ENCODE results near the gene MOSPD3. TPM values are rescaled to one million over a fixed set of nuclear protein-coding genes. Genes with fewer than 3 reads are reported as not detected.

Gene MOSPD3
- total RNA-seq, 1 donor from 2014 or later = 12.9 TPM

DNA sequence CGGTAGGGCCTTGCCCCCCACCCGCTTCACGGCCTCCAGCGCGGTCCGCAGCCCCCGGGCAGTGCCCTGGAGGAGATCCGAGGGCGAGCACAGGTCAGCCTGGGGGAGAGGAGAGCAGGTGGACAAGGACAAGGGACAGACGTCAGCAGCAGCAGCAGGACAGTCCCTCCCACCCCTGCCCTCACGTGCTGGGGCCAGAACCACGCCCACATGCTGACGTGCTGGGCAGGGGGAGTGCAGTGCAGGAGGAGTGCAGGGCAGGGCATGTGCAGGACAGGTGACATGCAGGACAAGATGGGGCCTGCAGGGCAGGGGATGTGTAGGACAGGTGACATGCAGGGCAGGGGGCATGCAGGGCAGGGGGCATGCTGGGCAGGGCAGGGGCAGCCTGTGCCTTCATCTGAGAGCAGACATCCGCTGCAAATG is 37.1 kb upstream of the MOSPD3 start:
- no peak for DNase-seq (ENCODE audit: low read depth)

DNA sequence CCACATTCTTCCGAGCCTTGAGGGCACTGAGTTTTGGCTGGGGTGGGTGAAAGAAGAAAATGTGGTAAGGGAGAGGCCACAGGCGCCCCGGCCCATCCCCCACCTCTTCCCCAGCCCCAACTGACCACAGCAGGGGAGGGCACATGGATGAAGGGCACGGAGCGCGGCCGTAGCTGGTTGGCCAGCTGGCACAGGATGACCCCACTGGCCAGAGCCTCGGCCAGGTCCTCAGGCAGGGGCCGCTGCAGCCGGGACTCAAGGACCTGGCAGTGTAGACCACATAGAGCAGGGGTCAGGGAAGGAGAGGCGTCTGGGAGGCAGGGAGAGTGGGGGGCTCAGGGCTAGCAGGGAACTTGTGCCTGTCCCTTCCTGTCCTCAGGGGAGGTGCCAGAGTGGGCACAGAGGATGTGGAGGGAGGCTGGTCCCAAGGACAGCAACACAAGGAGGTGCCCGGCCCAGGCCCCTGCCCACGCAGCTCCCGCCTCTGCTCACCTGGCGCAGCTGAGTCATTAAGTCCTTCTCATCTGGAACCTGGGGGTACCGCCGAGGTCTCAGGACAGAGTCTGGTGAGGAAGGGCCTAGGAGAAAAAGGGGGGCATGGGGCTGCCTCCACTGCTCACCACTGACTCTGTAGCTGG is 36.5 kb upstream of the MOSPD3 start:
- DNase-seq (ENCODE audit: low read depth) = no peak

DNA sequence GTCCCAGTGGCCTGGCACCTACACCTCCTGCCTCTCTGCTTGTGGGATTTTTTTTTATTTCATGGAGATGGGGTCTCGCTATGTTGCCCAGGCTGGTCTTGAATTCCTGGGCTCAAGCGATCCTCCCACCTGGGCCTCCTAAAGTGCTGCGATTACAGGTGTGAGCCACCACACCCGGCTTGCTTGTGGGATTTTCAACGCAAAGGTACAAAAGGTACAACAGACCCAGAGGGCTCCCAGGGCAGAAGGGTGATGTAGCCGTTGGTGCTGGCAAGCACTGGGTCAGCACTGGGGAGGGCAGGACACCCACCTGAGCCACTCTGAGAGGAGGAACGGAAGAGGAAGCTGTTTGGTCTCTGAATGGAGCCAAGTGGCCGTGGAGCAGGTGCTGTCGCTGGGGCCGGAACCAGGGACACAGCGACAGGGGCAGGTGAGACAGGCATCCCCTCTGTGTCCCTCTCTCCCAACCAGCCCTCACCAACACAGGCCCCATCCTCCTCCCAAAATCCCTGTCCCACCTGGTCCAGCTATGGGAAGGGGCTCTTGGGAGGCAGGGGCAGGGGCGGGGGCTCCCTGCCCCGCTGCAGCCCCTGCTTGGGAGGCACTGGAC is 35.9 kb upstream of the MOSPD3 start:
- no peak for DNase-seq (ENCODE audit: low read depth)

DNA sequence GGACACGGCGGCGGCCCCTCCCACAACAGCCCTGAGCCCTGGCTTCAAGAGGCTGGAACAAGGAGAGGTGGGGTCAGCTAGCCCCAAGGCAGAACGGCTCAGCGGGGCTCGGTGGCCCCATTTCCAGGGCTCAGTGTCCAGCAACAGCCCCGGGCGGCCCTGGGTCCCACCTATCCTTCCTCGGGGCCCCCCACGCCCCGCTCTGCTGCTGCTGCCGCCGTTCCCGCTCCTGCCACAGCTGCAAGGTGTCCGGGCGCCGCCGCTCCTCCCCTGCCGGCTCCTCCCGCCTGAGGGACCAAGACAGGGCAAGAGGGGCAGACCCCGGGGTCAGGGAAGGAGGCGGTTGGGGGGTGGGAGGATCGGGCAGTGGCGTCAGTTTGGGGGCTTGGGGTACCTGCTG is 35.2 kb upstream of the MOSPD3 start:
- DNase-seq (ENCODE audit: low read depth) = no peak

DNA sequence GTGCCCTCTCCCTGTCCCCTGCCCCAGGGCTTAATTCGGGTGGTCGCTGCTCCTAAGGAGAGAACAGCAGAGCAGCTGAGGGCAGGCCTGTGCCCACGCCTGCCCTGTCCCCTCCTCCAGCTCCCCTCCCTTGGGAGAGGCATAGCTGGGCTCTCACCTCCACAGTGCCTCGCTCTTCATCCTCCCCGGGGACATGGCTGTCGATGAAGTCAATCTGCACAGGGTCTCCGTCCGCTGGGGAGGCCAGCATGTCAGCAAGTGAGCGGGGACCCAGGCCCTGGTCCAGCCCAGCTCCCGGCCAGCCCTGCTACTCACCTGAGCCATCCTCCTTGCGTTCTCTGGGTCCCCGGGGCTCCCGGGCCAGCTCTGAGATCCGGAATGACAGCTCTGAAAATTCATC is 34.8 kb upstream of the MOSPD3 start:
- DNase-seq (ENCODE audit: low read depth) = no peak

DNA sequence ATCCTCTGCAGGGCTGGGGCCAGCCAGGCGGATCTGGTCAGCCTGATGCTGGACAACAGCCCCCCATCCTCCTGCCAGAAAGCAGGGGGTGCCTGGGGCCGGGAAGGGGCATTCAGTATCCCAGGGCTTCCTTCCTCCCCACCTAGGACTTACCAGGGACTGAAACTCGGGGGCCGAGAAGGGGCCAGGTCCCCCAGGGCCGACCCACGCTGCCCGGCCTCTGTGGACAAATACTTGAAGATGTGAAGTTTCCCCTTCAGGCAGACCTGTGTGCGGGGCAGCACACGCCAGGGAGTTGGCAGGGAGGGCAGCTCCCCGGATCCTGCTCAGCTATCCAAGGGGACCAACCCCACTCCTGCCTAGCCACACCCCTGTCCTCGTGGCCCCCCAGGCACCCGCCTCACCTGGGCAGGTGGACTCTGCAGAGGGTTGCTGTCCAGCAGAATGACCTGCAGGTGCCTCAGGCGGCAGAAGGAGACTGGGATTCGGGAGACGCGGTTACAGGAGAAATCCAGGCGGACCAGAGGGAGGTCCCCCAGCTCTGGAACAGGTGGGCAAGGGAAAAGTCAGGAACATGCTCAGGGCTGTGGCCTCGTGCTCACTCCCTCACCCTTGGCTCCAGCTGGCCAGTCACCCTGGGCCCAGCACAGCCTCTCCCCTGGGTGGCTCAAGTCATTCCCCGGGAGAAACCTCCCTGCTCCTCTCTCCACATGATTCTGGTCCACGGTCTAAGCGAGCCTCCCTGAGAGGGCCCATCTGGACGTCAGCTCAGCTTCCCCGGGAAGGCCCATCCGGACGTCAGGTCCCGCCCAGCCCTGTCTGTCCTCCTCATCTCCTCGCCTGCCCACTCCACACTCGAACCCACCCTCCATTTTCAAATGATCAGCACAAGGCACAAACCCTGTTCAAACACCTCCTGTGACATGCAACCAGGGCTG is 33.8 kb upstream of the MOSPD3 start:
- DNase-seq (ENCODE audit: low read depth) = no peak

DNA sequence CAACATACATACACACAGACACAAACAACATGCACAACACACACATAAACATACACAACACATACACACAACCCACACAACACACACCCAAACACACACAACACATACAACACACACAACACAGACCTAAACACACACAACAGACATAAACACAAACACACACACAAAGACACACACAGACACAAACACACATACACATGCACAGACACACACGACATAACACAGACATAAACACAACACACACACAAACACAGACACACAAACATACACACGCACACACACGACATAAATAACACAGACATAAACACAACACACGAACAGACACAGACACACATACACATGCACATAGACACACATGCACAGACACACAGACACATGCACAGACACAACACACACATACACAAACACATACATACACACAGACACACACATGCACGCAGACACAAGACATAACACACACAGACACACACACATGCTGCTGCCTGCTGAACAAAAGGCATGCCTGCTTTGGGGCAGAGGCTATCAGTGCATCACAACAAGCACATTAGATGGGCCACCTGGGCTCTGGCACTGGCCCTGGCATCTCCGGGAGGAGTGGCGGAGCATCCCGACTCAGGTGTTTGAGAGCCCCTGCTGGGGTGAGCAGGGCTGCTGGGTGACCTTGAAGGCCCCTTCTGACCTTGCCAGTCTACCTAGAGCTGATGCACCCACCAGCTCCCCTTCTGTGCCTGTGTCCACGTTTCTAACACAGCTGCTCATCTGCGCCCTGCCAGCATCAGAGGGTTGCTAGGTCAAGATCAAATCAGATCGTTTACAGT is 31.7 kb upstream of the MOSPD3 start:
- DNase-seq (ENCODE audit: low read depth) = no peak

DNA sequence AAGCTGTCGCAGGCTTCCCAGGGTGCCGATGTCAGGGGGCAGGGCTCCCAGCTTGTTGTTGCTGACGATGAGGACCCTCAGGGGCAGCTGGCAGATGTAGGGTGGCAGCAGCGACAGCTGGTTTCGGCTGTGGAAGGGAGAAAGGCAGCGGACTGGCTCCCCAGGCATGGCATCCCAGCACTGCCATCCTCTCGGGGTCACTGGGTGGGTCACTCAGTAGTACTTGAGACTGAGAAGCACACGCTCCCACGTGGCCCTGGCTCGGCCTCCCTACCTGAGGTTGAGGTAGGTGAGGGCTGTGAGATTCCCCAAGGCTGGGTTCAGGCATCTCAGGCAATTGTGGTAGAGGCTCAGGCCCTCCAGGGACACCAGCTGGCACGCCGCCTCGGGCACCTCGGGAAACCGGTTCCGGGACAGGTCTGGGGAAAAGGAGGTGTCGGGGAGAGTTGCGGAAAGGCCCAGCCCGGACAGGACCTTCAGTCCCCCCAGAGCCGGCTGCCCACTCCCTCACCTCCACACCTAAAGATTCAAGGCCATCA is 30.2 kb upstream of the MOSPD3 start:
- DNase-seq (ENCODE audit: low read depth) = no peak

DNA sequence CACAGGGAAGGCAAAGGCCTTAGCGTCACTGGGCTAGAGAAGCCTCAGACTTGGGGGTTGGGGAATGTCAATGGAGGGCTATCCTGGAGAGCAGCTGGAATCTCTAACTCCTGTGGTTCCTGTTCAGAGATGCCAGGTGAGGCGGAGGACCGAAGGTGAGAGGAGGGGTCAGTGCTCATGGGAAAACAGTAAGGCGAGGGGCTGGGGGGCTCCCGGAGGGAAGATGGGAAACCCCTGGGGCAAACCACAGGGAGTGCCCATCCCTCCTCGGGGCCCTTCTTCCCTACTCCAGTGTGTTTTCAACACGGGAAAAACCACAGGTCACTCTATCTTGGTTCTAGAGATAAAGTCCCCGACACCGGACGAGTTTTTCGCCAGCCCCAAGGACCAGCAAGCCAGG is 29.7 kb upstream of the MOSPD3 start:
- no peak for DNase-seq (ENCODE audit: low read depth)

DNA sequence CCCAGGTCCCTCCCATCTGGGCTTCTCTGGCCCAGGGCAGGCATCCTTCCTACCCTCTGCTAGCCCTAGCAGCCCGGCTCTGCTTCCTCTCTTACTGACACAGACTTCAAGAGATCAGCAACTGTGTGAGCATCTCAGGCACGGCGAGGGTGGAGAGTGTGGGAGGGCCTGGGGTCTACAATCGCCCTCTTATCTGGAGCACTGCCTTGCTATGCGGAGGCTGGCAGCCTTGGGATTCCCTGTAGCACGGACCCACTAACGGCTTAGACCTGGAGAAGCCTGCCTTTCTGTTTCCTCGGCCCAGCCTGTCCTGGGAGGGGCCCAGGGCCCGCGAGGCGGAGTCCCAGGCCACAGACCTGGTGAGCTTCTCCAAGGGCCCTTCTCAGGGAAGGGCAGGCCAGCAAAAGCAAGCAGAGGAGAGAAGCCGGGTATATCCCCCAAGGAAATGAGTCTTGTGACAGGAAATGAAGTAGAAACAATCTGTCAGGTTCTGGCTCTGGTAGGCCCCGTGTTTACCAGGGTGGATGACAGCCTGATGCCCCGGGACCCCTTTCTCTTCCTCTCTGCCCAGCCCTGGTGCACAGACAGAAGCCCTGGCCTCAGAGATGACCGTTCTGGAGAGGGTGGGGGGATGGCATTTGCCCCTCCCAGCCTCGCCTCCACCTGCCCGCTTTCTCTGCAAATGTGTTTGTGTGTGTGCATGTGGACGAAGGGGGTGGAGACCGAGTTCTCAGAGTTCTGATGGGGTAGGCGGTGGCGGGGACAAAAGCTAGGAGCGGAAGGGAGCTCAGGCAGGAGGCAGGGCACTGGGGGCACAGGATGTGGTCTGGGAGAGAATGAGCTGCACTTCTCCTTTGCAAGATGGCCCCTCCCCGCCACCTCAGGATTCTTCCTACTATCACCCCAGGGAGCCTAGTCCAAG is 28.9 kb upstream of the MOSPD3 start:
- no peak for DNase-seq (ENCODE audit: low read depth)

DNA sequence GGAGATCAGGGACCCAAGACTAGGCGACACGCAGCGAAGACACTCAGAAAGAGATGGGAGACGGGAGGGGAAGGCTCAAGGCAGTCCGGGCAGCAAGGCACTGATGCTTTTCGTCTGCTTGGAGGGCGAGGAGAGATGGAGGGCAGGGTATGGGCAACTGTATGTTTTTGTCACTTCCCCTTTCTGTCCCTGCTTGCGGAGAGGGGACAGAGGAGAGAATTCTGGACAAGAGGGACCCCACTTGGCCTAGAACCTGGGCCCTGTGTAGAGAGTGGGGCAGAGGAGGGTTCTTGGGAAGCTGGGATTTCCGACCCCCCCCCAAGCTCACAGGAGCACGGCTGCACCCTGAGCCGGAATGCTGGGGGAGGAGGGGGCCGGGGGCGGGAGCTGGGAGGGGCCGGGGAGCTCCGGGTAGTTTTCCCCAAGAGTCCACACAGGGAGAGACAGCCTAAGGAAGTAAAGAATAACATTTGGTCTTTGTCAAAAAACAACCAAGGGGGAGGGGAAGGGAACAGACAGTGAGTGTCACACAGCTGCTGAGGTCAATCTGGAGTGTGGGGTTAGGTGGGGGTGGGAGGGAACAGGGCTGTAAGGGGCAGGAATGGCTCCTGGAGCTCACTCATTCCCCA is 28.2 kb upstream of the MOSPD3 start:
- DNase-seq (ENCODE audit: low read depth) = no peak

DNA sequence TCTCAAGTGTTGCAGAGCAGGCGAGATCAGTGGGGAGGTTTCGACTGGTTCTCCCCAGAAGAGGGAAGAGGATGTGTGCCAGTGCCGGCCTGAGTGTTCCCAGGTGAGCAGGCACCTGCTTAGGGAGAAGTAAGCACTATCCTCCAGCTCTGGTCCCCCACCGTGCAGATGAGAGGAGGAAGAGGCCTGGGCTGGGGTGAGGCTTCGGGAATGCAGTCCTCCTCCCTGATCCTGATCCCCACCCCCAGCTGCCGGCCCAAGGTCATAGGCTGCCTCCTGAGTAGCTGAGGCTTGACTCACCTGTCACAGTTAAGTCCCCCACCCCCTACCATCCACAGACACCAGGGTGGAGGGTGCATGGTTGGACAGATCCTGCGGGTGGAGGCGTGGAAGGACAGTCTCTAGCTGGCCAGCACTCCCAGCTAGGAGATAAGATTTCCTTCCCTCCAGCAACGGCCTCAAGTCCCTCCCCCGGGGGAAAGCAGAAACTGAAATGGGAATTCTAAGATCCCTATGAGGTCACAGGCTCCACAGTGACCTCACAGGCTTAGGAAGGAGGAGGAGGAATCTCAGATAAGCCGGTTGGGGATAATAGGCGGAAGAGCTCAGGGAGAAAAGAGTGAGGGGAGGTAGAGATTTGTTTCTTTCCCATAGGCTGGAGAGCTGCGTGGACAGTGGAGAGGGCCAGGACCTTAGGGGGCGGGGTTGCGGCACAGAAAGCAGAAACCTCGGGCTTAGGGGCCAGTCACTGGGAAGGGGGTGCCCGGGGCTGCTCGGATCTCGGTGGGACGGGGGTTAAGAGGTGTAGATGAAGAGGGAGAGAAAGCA is 27.4 kb upstream of the MOSPD3 start:
- DNase-seq (ENCODE audit: low read depth) = peak; percentile 48

DNA sequence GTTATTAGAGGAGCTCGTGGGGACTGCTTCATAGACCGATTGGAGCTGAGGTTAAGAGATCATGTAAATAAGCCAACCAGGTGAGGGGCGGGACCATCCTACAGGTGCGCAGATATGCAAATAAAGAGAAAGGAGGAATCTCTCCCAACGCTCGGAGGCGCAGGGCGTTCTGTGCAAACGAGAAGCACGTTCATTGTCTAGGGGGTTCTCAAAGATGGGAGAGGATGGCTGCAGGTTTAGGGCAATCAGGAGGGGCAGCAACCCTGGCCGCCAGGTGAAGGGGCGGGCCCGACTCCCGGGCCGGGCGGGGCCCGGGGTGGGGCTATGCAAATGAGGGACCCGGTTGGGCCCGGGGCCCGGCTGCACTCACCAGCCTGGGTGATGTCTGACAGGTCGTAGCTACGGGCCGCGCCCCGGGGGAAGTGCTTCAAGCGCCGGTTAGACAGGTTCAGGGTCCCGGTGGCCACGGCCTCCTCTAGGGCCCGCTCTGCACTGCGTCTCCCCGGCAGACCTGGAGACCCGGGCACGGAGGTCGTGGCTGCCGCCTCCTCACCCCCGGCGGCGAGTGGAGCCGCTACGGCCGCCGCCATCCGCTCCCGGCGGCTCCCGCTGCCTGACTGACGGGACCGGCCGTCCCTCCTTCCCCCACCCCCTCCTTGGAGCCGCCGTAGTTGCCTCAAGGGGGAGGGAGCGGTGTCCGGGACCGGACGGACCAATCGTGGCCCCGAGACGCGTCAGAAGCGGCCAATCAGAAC is 26.7 kb upstream of the MOSPD3 start, which contains the start of gene LRCH4:
TSS of gene LRCH4 (minus strand) at position 619 of the 755 bp plus-strand sequence. CDS start at position 590, 29 bp downstream.
- DNase-seq (ENCODE audit: low read depth) = no peak

DNA sequence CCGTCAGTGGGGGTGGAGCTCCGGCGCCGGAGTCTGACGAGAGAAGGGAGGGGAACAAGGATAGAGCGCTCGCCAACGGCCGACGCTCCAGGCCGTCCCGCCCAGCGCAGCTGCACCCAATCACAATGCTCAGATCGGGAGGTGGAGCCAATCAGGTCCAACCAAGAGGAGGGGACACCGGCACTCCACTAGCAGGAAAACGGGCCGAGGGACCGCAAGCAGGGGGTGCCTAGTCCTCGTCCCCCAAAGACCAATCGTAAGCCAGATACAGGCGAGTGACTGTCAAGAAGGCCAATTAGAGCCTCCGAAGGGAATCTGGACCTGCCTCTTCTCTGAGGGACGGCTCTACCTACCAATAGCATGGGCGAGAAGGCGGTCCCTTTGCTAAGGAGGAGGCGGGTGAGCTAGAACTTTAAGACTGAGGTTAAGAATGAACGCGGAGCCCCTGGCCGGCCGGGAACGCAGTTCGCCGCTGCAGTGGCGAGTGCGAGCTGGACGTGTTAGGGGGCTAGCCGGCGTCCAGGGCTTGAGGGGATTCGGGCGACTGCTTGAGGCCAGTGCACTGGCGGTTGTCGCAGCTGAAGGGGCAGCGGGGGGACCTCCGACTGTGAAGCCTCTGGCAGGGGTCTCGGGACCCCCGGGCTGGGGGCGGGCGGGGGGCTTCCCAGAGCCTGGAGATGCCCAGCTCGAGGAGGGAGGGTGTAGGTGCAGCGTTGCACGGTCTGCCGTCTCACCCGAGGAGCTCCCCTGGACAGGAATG is 25.9 kb upstream of the MOSPD3 start, which contains the start of gene FBXO24:
TSS of gene FBXO24 (plus strand) at position 63 of the 760 bp plus-strand sequence. CDS start at position 361, 298 bp downstream.
- DNase-seq (ENCODE audit: low read depth) = peak; percentile 99

DNA sequence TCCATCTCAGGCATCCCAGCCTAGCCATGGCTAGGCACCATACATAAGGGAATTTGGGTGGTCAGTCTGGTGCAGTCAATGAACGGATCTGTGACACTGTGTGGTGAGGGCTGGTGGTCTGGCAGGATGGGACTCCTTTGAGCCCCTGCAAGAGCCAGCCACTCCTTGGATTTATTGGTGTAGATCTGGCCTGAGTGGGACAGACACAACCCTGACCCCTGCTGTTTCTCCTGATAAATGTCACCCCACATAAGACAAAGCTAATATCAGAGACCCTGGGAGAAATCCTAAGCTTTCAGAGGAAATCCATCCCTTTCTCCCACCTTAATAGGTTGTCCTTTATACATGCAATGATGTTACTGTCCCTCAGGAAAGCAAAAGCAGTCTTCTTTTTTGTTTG is 23.9 kb upstream of the MOSPD3 start:
- no peak for DNase-seq (ENCODE audit: low read depth)

DNA sequence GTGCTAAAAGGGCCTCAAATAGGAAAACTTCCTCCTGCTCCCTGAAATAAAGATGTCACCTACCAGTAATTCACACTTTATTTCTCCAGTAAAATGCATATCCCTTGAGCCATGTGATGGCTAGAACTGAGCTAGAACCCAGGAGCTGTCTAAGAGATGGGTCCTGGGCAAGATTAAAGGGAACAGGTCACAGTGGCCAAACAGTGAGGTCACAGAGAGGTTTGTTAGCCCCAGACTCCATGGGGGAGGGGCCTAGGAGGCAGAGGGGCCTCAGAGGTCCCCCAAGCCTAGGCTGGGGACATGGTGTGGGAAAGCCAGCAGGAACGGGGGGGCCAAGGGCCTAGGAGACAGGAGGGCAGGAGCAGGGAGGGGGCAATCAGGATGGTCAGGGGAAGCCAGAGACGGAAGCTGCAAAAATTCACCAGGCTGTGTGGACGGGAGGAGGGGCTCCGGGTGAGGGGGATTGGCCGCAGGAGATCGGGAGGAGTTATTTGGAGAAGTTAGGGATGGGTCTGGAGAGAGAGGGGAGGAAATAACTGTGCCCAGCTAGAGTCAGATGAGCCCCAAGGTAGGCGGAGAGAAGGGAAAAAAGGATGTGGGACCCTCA is 22.9 kb upstream of the MOSPD3 start:
- no peak for DNase-seq (ENCODE audit: low read depth)
